ENCODE results near the gene URI1.
A peak's percentile ranks its signal among the peaks of the same experiment; 100 is the strongest.

Gene URI1

GRCh38 chr19:29967623-29968022 is 25.6 kb downstream of the URI1 start:
- no peak overlapping the region for H3K4me3 ChIP-seq (ENCODE audit: low read depth, low read length)
- peak; percentile 49 for DNase-seq

GRCh38 chr19:29969891-29970290 is 27.9 kb downstream of the URI1 start:
- Histone ChIP-seq H3K4me3 (ENCODE audit: low read depth, low read length) (no peak overlapping the region), H3K27me3 (replicated peaks) (no peaks in the 10 kb centered on the region), H3K27ac (no peak overlapping the region), H3K36me3 (replicated peaks) (no peaks in the 10 kb centered on the region)
- DNase-seq = no peak
- in situ Hi-C loops (cut with HindIII; ENCODE audit: low pct_ligation_motif_present, low sequenced_read_pairs) = no loop called here
- TF ChIP-seq CTCF (IDR thresholded peaks at IDR 0.05; ENCODE audit: low read depth, low read length, missing control alignments) = no peak

More at GRCh38 chr19:29967623-29968022, 25.6 kb downstream of the URI1 start:
- no peaks in the 10 kb centered on the region for H3K27me3 ChIP-seq (replicated peaks)
- in situ Hi-C loops (cut with HindIII; ENCODE audit: low pct_ligation_motif_present, low sequenced_read_pairs) = no loop called here
- no peaks in the 10 kb centered on the region for H3K36me3 ChIP-seq (replicated peaks)
- TF ChIP-seq CTCF (IDR thresholded peaks at IDR 0.05; ENCODE audit: low read depth, low read length, missing control alignments) = no peak
- H3K27ac ChIP-seq = no peak overlapping the region

DNA sequence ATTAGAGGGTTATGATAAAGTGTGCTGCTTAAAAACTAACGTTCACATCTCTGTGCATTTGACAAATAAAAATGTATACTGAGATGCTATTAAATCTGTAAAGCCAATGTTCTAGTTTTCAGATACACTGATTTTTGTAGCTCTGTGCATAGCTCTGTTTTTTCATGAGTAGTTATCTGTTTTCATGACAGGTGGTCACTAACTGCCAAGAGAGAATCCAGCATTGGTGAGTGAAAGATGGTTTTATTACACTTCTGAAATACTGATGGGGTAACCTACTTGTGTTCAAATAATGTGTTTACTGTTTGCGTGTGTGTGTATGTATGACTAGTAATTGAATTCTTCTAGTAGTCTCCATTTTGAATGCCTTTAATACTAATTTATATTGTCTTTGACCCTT is 29.0 kb downstream of the URI1 start:
- no peak for DNase-seq
- H3K27me3 ChIP-seq (replicated peaks) = no peaks in the 10 kb centered on the region
- no peak overlapping the region for H3K27ac ChIP-seq
- in situ Hi-C loops (cut with HindIII; ENCODE audit: low pct_ligation_motif_present, low sequenced_read_pairs) = no loop called here
- no peak overlapping the region for H3K4me3 ChIP-seq (ENCODE audit: low read depth, low read length)
- no peaks in the 10 kb centered on the region for H3K36me3 ChIP-seq (replicated peaks)
- TF ChIP-seq CTCF (IDR thresholded peaks at IDR 0.05; ENCODE audit: low read depth, low read length, missing control alignments) = no peak

GRCh38 chr19:29971648-29972047 is 29.6 kb downstream of the URI1 start:
- Histone ChIP-seq H3K4me3 (ENCODE audit: low read depth, low read length) (no peak overlapping the region), H3K36me3 (replicated peaks) (no peaks in the 10 kb centered on the region), H3K27ac (no peak overlapping the region), H3K27me3 (replicated peaks) (no peaks in the 10 kb centered on the region)
- in situ Hi-C loops (cut with HindIII; ENCODE audit: low pct_ligation_motif_present, low sequenced_read_pairs) = no loop called here
- DNase-seq = no peak
- no peak for TF ChIP-seq CTCF (IDR thresholded peaks at IDR 0.05; ENCODE audit: low read depth, low read length, missing control alignments)

DNA sequence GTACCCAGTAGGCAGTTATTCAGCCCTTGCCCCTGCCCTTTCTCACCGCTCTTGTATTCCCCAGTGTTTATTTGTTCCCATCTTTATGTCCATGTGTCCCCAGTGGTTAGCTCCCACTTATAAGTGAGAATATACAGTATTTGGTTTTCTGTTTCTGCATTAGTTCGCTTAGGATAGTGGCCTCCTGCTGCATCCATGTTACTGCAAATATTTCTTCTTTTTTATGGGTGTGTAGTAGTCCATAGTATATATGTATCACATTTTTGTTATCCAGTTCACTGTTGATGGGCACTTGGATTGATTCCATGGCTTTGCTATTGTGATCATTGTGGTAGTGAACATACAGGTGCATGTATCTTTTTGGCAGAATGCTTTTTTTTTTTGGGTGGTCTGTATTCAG is 32.7 kb downstream of the URI1 start:
- no peaks in the 10 kb centered on the region for H3K36me3 ChIP-seq (replicated peaks)
- no peak for TF ChIP-seq CTCF (IDR thresholded peaks at IDR 0.05; ENCODE audit: low read depth, low read length, missing control alignments)
- H3K27me3 ChIP-seq (replicated peaks) = no peaks in the 10 kb centered on the region
- H3K4me3 ChIP-seq (ENCODE audit: low read depth, low read length) = no peak overlapping the region
- no peak for DNase-seq
- no peak overlapping the region for H3K27ac ChIP-seq
- in situ Hi-C loops (cut with HindIII; ENCODE audit: low pct_ligation_motif_present, low sequenced_read_pairs) = no loop called here

DNA sequence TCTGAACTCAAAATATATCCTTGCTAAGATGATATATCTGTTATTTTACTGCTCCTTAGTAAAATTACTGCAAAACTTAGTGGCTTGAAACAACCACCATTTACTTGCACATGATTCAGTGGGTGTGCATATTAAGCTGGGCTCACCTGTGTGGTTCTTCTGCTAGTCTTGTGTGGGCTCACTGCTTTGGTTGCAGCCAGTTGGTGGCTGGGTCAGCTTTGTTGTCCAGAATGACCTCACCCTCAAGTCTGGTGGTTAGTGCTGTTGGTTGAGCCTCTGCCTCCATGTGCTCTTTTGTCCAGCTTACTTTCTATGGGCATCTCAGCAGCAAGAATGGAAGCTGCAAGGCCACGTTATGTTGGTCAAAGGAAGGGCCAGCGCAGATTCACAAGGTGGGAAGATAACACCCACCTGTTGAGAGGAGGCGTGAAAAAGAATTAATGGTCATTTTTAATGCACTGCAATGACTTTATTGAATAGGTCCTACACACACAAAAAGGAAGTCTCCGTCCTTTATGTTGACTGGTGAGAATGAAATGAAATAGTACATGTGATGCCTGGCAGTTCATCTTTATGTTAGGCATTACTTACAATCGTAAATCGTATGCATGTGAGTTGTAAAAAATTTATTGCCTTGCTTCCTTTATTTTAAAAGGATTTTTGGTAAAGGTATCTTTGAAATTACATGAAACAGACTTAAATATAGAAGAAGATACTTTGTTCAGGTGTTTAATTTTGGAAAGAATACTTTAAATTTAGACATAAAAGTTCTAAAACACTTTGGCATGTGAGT is 34.3 kb downstream of the URI1 start:
- Histone ChIP-seq H3K36me3 (replicated peaks) (no peaks in the 10 kb centered on the region), H3K4me3 (ENCODE audit: low read depth, low read length) (no peak overlapping the region), H3K27ac (no peak overlapping the region), H3K27me3 (replicated peaks) (no peaks in the 10 kb centered on the region)
- no peak for TF ChIP-seq CTCF (IDR thresholded peaks at IDR 0.05; ENCODE audit: low read depth, low read length, missing control alignments)
- in situ Hi-C loops (cut with HindIII; ENCODE audit: low pct_ligation_motif_present, low sequenced_read_pairs) = no loop called here
- no peak for DNase-seq

All from brain microvascular endothelial cell (primary cell).